Prostate gland (tissue), 2 donors: ENCODE measurements around the gene PNPT1. TPM values are rescaled to one million over a fixed set of nuclear protein-coding genes. Genes with fewer than 3 reads are reported as not detected.
A peak's percentile ranks its signal among the peaks of the same experiment; 100 is the strongest.
"Not testable (repeated sequence)": the region's sequence is repeated elsewhere in the genome, so short reads cannot be mapped to it uniquely, and the experiment has no call there.

Experiments
- DNase-seq: peaks from one replicate; pipeline ENCODE4 v3.0.0-alpha.2; 2019; ENCODE audit warnings: low spot score
- H3K27ac ChIP-seq, 2 donors: fragments of 200-600 bp; sonication (generic); 2 replicates each; pipeline ENCODE4 v1.5.1; 2017 to 2019
- H3K27me3 ChIP-seq: fragments of 200-600 bp; sonication (generic); replicated peaks from 2 replicates; pipeline ENCODE4 v1.5.1; 2019; ENCODE audit not compliant: insufficient read depth
- H3K36me3 ChIP-seq, 2 donors: fragments of 200-600 bp; sonication (generic); 1 replicate in 1 of 2; 2 replicates in 1 of 2; pipeline versions ENCODE4 v1.5.1 to v1.8.1; 2017 to 2019
- H3K4me1 ChIP-seq: fragments of 200-600 bp; sonication (generic); replicated peaks from 2 replicates; pipeline ENCODE4 v1.5.1; 2019
- H3K4me3 ChIP-seq, 2 donors: fragments of 200-600 bp; sonication (generic); 2 replicates each; pipeline ENCODE4 v1.5.1; 2017 to 2019
- H3K9me3 ChIP-seq: fragments of 200-600 bp; sonication (generic); 2 replicates; pipeline ENCODE4 v1.5.1; 2017
- CTCF ChIP-seq, 4 experiments: fragments of 200-600 bp in 2 of 4; fragments of 450-650 bp in 2 of 4; sonication (generic) in 2 of 4; IDR thresholded peaks; 1 replicate in 3 of 4; 2 replicates in 1 of 4; pipeline ENCODE4 v1.5.1; 2016 to 2019; ENCODE audit warnings: antibody characterized with exemption in 4 of 4, mild to moderate bottlenecking in 2 of 4, moderate library complexity in 2 of 4
- POLR2A ChIP-seq: fragments of 450-650 bp; IDR thresholded peaks from one replicate; pipeline ENCODE4 v1.6.1; 2016; ENCODE audit warnings: antibody characterized with exemption, mild to moderate bottlenecking
- POLR2AphosphoS5 ChIP-seq: sonication (generic); formaldehyde crosslinking; IDR thresholded peaks from one replicate; pipeline ENCODE4 v1.6.1; 2017; ENCODE audit warnings: antibody characterized with exemption
- WGBS: methylation state at CpG from one replicate; pipeline ENCODE4 v1.1.5; 2018; 5-methylcytosine and 5-hydroxymethylcytosine counted together
- intact Hi-C: fragments of 100-400 bp; cut with DNase I; formaldehyde crosslinking; loops from one replicate; pipeline ENCODE4 v1.14.2; 2022
- total RNA-seq, 2 donors: library from RNA; depleted of rRNA; stranded (reverse); fragments of >200 nt; gene quantifications; one replicate each; pipeline ENCODE4 v1.1.0, GENCODE V29; 2016

PNPT1 gene
- total RNA-seq, 2 donors from 2014 or later, result 11.8 to 38.3 TPM

GRCh38 chr2:55707751-55708150 lies 14.1 kb upstream of the PNPT1 start:
- TF ChIP-seq POLR2AphosphoS5, result no peak
- TF ChIP-seq CTCF (IDR thresholded peaks at IDR 0.05), result no peak
- no peak for TF ChIP-seq POLR2A
- WGBS, result 48% methylated on average over 1 of the region's 1 CpG

GRCh38 chr2:55706258-55706657 lies 12.6 kb upstream of the PNPT1 start:
- 94% methylated on average over 4 of the region's 4 CpGs for WGBS

More at GRCh38 chr2:55707751-55708150, 14.1 kb upstream of the PNPT1 start:
- Histone ChIP-seq H3K9me3 (no peaks in the 10 kb centered on the region), H3K27ac (no peak overlapping the region), H3K4me3 (no peak overlapping the region), H3K36me3 (no peaks in the 10 kb centered on the region), H3K4me1 (no peaks in the 10 kb centered on the region), H3K27me3 (no peaks in the 10 kb centered on the region)
- intact Hi-C loops, result no loop called here
- no peak for DNase-seq

GRCh38 chr2:55705027-55705653 lies 11.5 kb upstream of the PNPT1 start:
- 70% methylated on average over 7 of the region's 7 CpGs for whole genome bisulfite sequencing
- DNase-seq, result no peak
- intact Hi-C loops, result no loop called here

More at GRCh38 chr2:55706258-55706657, 12.6 kb upstream of the PNPT1 start:
- H3K36me3 ChIP-seq, H3K9me3 ChIP-seq, H3K4me1 ChIP-seq, intact Hi-C loops, DNase-seq, H3K4me3 ChIP-seq, H3K27ac ChIP-seq, H3K27me3 ChIP-seq: not testable (repeated sequence)

GRCh38 chr2:55703350-55703749 lies 9.7 kb upstream of the PNPT1 start:
- WGBS, result 65% methylated on average over 4 of the region's 4 CpGs
- H3K27ac ChIP-seq, result no peak overlapping the region
- DNase-seq, result no peak

More at GRCh38 chr2:55705027-55705653, 11.5 kb upstream of the PNPT1 start:
- H3K36me3 ChIP-seq, result no peaks in the 10 kb centered on the region
- no peaks in the 10 kb centered on the region for H3K4me1 ChIP-seq
- no peak overlapping the region for H3K4me3 ChIP-seq
- TF ChIP-seq CTCF (IDR thresholded peaks at IDR 0.05) (no peak), POLR2A (no peak), POLR2AphosphoS5 (no peak)
- no peak overlapping the region for H3K27ac ChIP-seq
- no peaks in the 10 kb centered on the region for H3K27me3 ChIP-seq
- no peaks in the 10 kb centered on the region for H3K9me3 ChIP-seq

GRCh38 chr2:55692740-55693139 lies 904 bp downstream of the PNPT1 start:
- intact Hi-C loops, H3K4me1 ChIP-seq, H3K27me3 ChIP-seq, H3K27ac ChIP-seq, H3K9me3 ChIP-seq, DNase-seq, H3K36me3 ChIP-seq: not testable (repeated sequence)
- WGBS, result 17% methylated on average over 5 of the region's 5 CpGs
- peak overlapping the region; percentile 70 to 77 for H3K4me3 ChIP-seq

More at GRCh38 chr2:55703350-55703749, 9.7 kb upstream of the PNPT1 start:
- Histone ChIP-seq H3K4me3 (no peak overlapping the region), H3K9me3 (no peaks in the 10 kb centered on the region), H3K27me3 (no peaks in the 10 kb centered on the region), H3K36me3 (no peaks in the 10 kb centered on the region), H3K4me1 (no peaks in the 10 kb centered on the region)
- no peak for TF ChIP-seq POLR2AphosphoS5
- no peak for TF ChIP-seq POLR2A
- no peak for TF ChIP-seq CTCF (IDR thresholded peaks at IDR 0.05)
- intact Hi-C loops, result no loop called here

GRCh38 chr2:55672630-55673029 lies 21.0 kb downstream of the PNPT1 start:
- 86% methylated on average over 3 of the region's 3 CpGs for WGBS
- Histone ChIP-seq H3K9me3 (no peaks in the 10 kb centered on the region), H3K27ac (no peak overlapping the region), H3K36me3 (peaks cover 0 to 7% of the 10 kb centered on the region in 2 donors), H3K4me1 (no peaks in the 10 kb centered on the region), H3K27me3 (no peaks in the 10 kb centered on the region), H3K4me3 (no peak overlapping the region)
- no peak for DNase-seq
- no peak for TF ChIP-seq POLR2A
- TF ChIP-seq CTCF (IDR thresholded peaks at IDR 0.05), result no peak
- TF ChIP-seq POLR2AphosphoS5, result no peak
- intact Hi-C loops, result no loop called here
